ENCODE data around the gene MAP4.

Gene MAP4

DNA sequence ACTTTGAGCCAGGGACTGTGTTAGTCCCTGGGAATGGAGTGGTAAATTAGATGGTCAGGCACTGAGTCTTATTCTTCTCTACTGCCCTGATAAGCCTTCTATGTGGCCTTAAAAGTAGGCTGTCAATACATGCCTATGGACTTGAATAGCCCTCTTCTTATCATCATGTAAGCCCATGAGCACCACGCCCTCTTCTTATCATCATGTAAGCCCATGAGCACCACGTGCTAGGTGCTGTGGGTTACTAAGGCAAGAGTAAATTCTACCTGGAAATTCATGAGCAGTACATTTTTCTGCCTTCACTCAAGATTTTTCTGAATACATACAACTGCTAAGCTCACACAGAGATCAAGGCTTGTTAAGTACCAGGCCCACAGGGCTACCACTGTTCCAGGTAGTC is 144.8 kb downstream of the MAP4 start:
- FAIRE-seq (no peak), DNase-seq (ENCODE audit: extremely low spot score, insufficient read length, low read depth) (no peak)

- no peak for FAIRE-seq
- DNase-seq (ENCODE audit: extremely low spot score, insufficient read length, low read depth): no peak
Measured at GRCh38 chr3:47870702-47871260, 145.4 kb downstream of the MAP4 start.

- no peak for DNase-seq (ENCODE audit: extremely low spot score, insufficient read length, low read depth)
- no peak for FAIRE-seq
Measured at GRCh38 chr3:47870156-47870555, 146.1 kb downstream of the MAP4 start.

- DNase-seq (ENCODE audit: extremely low spot score, insufficient read length, low read depth): no peak
- no peak for FAIRE-seq
Measured at GRCh38 chr3:47868306-47868705, 147.9 kb downstream of the MAP4 start.

GRCh38 chr3:47867451-47868044 is 148.7 kb downstream of the MAP4 start:
- FAIRE-seq (no peak), DNase-seq (ENCODE audit: extremely low spot score, insufficient read length, low read depth) (no peak)

GRCh38 chr3:47865192-47865591 is 151.0 kb downstream of the MAP4 start:
- FAIRE-seq: no peak
- DNase-seq (ENCODE audit: extremely low spot score, insufficient read length, low read depth): no peak

- DNase-seq (ENCODE audit: extremely low spot score, insufficient read length, low read depth) (no peak), FAIRE-seq (no peak)
Measured at GRCh38 chr3:47863391-47864128, 152.7 kb downstream of the MAP4 start.

DNA sequence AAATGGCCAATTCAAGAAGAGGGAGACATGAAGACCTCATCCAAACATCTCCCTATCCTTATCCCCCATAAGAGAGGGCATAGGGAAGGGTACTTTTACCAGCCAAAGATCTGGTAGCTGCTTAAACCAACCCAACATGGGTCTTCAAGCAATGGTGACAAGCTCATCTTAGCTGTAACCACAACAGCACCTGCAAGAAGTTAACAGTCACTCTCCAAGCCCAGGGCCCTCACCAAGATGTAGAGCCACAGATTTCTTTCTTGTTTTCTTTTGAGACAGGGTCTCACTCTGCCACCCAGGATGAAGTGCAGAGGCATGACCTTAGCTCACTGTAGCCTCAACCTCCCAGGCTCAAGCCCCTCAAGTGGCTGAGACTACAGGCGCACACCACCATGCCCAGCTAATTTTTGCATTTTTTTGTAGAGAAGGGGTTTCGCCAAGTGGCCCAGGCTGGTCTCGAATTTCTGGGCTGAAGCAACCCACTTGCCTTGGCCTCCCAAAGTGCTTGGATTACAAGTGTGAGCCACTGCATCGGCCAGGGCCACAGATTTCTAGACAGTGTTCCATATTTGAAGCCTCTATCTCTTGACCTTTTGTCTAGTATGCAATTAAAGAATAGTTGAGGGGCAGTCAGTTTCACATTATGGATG is 156.1 kb downstream of the MAP4 start:
- no peak for FAIRE-seq

GRCh38 chr3:47857151-47857550 is 159.1 kb downstream of the MAP4 start:
- FAIRE-seq: no peak
- no peak for DNase-seq (ENCODE audit: extremely low spot score, insufficient read length, low read depth)

More for the DNA sequence above, 156.1 kb downstream of the MAP4 start:
- no peak for DNase-seq (ENCODE audit: extremely low spot score, insufficient read length, low read depth)

- FAIRE-seq (no peak), DNase-seq (ENCODE audit: extremely low spot score, insufficient read length, low read depth) (no peak)
Measured at GRCh38 chr3:47856669-47857068, 159.5 kb downstream of the MAP4 start.

GRCh38 chr3:47855461-47856383 is 160.5 kb downstream of the MAP4 start:
- FAIRE-seq (no peak), DNase-seq (ENCODE audit: extremely low spot score, insufficient read length, low read depth) (no peak)

- FAIRE-seq: no peak
Measured at GRCh38 chr3:47854720-47855455, 161.3 kb downstream of the MAP4 start.

DNA sequence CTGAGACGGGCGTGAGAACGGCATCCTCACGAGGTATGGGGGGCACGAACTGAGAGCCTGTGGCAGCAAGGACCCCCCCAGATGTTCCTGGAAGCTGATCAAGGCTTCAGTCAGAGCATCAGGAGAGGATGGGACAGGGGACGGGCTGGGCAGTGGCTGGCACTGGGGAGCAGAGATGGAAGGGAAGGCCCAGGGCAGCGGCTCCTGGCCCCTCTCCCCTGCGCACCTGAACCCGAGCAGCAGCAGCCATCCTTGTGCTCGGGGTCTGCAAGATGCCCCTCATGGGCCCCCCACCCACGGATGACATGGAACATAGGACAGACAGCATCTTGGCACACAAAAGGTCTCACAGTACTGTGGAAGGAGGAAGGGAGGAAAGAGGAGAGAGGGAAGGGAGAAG is 161.9 kb downstream of the MAP4 start:
- FAIRE-seq (no peak), DNase-seq (ENCODE audit: extremely low spot score, insufficient read length, low read depth) (no peak)

More at GRCh38 chr3:47854720-47855455, 161.3 kb downstream of the MAP4 start:
- no peak for DNase-seq (ENCODE audit: extremely low spot score, insufficient read length, low read depth)

DNA sequence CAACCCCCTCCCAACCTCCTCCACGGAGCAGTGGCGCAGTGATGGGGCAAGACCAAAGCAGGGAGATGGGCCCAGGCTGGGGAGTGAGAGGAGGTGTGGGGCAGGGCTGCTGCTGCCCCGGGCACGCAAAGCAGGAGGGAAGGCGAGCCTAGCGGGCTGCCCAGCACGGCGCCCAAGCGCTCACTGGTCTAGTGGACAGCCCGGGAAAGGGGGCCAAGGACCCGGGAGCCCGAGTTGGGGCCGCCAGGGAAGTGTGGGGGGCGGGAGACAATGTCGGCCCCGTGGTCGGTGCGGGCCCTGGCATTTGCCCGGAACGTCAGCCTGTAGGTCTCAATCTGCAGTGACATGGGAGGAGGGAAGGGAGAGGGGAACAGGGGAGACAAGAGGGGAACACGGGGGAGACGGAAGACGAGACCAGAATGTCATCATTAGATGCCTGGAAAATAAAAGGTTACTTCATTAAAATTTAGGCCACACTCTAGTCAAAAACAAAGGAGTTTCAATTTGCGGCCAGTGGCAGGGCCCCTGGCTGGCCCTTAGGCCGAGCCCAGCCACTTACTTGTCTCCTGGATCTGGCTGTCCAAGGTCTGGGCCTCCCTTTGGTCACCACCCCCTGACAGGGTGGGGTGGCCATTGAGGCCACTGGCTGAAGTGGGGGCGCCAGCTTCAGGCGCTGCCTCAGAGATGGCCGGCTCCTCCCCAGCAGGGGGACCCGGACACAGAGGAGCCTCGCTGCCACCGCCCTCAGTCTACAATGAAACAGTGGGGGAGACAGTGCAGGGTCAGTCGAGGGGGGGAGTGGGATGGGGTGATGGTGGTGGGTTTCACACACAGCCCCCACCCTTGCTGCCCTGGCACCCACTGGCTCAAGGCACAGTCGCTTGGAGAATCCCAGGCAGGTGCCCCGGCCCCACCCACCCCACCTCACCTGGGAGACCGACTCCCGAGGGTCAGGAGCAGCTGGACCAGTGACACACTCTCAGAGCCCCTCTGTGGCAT is 163.3 kb downstream of the MAP4 start:
- FAIRE-seq: no peak

DNA sequence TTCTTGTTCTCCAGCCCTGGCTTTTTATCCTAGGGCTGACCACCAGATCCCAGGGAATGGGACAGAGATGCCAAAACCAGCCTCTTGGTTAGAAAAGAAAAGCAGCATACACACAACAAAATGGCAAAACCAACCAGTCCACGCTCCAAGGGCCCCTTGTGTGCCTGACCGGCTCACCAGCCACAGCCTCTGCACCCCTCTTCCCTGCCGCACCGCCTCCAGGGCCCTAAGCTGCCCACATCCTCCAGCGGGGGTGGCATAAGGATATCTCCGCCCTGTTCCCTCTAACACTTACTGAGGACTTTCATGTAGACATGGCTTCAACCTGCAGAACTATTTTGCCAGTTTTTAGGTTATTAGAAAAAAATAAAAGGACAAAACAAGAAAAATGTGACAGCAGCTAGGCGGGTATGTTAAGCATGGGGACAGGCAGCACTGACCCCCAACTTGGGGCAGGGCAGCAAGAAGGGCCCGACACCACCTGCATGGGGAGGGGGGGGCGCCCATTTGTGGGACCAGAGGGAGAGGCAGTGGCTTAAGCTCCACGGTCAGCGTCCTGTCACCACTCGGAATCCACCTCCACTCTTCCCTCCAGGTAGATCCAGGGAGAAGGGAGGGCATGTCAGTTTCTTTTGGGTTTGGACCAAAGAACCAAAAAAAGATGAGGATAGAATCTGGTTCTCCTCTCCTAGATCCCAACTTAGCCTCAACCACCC is 164.2 kb downstream of the MAP4 start:
- DNase-seq (ENCODE audit: extremely low spot score, insufficient read length, low read depth) (no peak), FAIRE-seq (no peak)

More for the DNA sequence above, 163.3 kb downstream of the MAP4 start:
- DNase-seq (ENCODE audit: extremely low spot score, insufficient read length, low read depth): no peak

- FAIRE-seq (no peak), DNase-seq (ENCODE audit: extremely low spot score, insufficient read length, low read depth) (no peak)
Measured at GRCh38 chr3:47850564-47851410, 165.4 kb downstream of the MAP4 start.
